22Rv1 (cell line): ENCODE results near the gene ANKS1A.
"Not testable (repeated sequence)": the region's sequence is repeated elsewhere in the genome, so short reads cannot be mapped to it uniquely, and the experiment has no call there.

ENCODE experiments used
- H3K27ac ChIP-seq: fragments of 450-650 bp; 2 replicates; pipeline ENCODE4 v1.5.1; 2017
- CTCF ChIP-seq: fragments of 450-650 bp; IDR thresholded peaks from 2 replicates; pipeline ENCODE4 v1.5.1; 2017; ENCODE audit warnings: mild to moderate bottlenecking
- ZFX ChIP-seq: fragments of 450-650 bp; IDR thresholded peaks from 2 replicates; pipeline ENCODE4 v1.6.1; 2017; ENCODE audit warnings: antibody characterized with exemption, borderline replicate concordance

The ANKS1A gene

GRCh38 chr6:34888874-34889555, at the start of gene ANKS1A:
TSS of gene ANKS1A (plus strand) at chr6:34889255. CDS start at chr6:34889403, 148 bp downstream.
- TF ChIP-seq CTCF (no peak), ZFX (no peak)
- peak within 1 kb of the TSS; percentile 89 for H3K27ac ChIP-seq

- peak overlapping the region; percentile 47 for H3K27ac ChIP-seq
- TF ChIP-seq ZFX (no peak), CTCF (no peak)
Observed at GRCh38 chr6:34839666-34840352, 49.2 kb upstream of the ANKS1A start.

- not testable (repeated sequence) for H3K27ac ChIP-seq
Observed at GRCh38 chr6:34849066-34849465, 40.0 kb upstream of the ANKS1A start.

- H3K27ac ChIP-seq: no peak overlapping the region
- TF ChIP-seq ZFX: no peak
- TF ChIP-seq CTCF: no peak
Observed at GRCh38 chr6:34851361-34851760, 37.7 kb upstream of the ANKS1A start.

- TF ChIP-seq ZFX (no peak), CTCF (no peak)
- no peak overlapping the region for H3K27ac ChIP-seq
Observed at GRCh38 chr6:34852406-34853085, 36.5 kb upstream of the ANKS1A start.

- peak; percentile 39 for TF ChIP-seq CTCF
- TF ChIP-seq ZFX: no peak
- no peak overlapping the region for H3K27ac ChIP-seq
Observed at GRCh38 chr6:34855463-34855862, 33.6 kb upstream of the ANKS1A start.

GRCh38 chr6:34858681-34859080, 30.4 kb upstream of the ANKS1A start:
- TF ChIP-seq ZFX (no peak), CTCF (peak; percentile 27)

More at GRCh38 chr6:34858681-34859080, 30.4 kb upstream of the ANKS1A start:
- H3K27ac ChIP-seq: no peak overlapping the region
